Mucosa of stomach (tissue), 1 donor: ENCODE results near the gene CELSR1.
"Not testable (repeated sequence)": the region's sequence is repeated elsewhere in the genome, so short reads cannot be mapped to it uniquely, and the experiment has no call there.

Source experiments
- H3K27me3 ChIP-seq: one replicate; pipeline ENCODE4 v1.7.0; 2013; ENCODE audit warnings: mild to moderate bottlenecking, low read length; ENCODE audit not compliant: control insufficient read depth, insufficient read depth
- H3K36me3 ChIP-seq: one replicate; pipeline ENCODE4 v1.7.0; 2013; ENCODE audit warnings: low read length; ENCODE audit not compliant: control insufficient read depth, insufficient read depth
- H3K4me1 ChIP-seq: one replicate; pipeline ENCODE4 v1.7.0; 2013; ENCODE audit warnings: mild to moderate bottlenecking, low read length; ENCODE audit not compliant: control insufficient read depth, insufficient read depth
- H3K4me3 ChIP-seq: one replicate; pipeline ENCODE4 v1.7.0; 2013; ENCODE audit warnings: low read length
- H3K9ac ChIP-seq: one replicate; pipeline ENCODE4 v1.7.0; 2013; ENCODE audit warnings: mild to moderate bottlenecking, low read length, moderate library complexity
- H3K9me3 ChIP-seq: one replicate; pipeline ENCODE4 v1.7.0; 2013; ENCODE audit warnings: mild to moderate bottlenecking, low read length, moderate library complexity; ENCODE audit not compliant: control insufficient read depth
- donor health status: Pancreatic carcinoma.

CELSR1 gene

GRCh38 chr22:46518542-46519325, 18.7 kb downstream of the CELSR1 start:
- H3K9me3 ChIP-seq, result no peaks in the 10 kb centered on the region
- H3K9ac ChIP-seq, result no peak overlapping the region
- H3K4me1 ChIP-seq, result no peaks in the 10 kb centered on the region
- peaks cover 1% of the 10 kb centered on the region for H3K27me3 ChIP-seq
- no peak overlapping the region for H3K4me3 ChIP-seq
- no peaks in the 10 kb centered on the region for H3K36me3 ChIP-seq

GRCh38 chr22:46518038-46518437, 19.4 kb downstream of the CELSR1 start:
- H3K4me3 ChIP-seq, result no peak overlapping the region
- H3K9me3 ChIP-seq, result no peaks in the 10 kb centered on the region
- no peaks in the 10 kb centered on the region for H3K4me1 ChIP-seq
- H3K9ac ChIP-seq, result no peak overlapping the region
- no peaks in the 10 kb centered on the region for H3K27me3 ChIP-seq
- no peaks in the 10 kb centered on the region for H3K36me3 ChIP-seq

GRCh38 chr22:46517255-46517761, 20.1 kb downstream of the CELSR1 start:
- H3K4me1 ChIP-seq, result no peaks in the 10 kb centered on the region
- H3K4me3 ChIP-seq, result no peak overlapping the region
- no peaks in the 10 kb centered on the region for H3K36me3 ChIP-seq
- no peaks in the 10 kb centered on the region for H3K27me3 ChIP-seq
- no peak overlapping the region for H3K9ac ChIP-seq
- H3K9me3 ChIP-seq, result no peaks in the 10 kb centered on the region

GRCh38 chr22:46516638-46517037, 20.8 kb downstream of the CELSR1 start:
- Histone ChIP-seq H3K4me1 (no peaks in the 10 kb centered on the region), H3K9ac (no peak overlapping the region), H3K27me3 (no peaks in the 10 kb centered on the region), H3K9me3 (no peaks in the 10 kb centered on the region), H3K36me3 (no peaks in the 10 kb centered on the region), H3K4me3 (no peak overlapping the region)

- not testable (repeated sequence) for H3K9ac ChIP-seq, H3K9me3 ChIP-seq, H3K27me3 ChIP-seq, H3K4me3 ChIP-seq, H3K4me1 ChIP-seq, H3K36me3 ChIP-seq
Observed at GRCh38 chr22:46516112-46516487, 21.3 kb downstream of the CELSR1 start.

GRCh38 chr22:46515208-46516111, 22.0 kb downstream of the CELSR1 start:
- no peaks in the 10 kb centered on the region for H3K4me1 ChIP-seq
- H3K9ac ChIP-seq, result no peak overlapping the region
- no peaks in the 10 kb centered on the region for H3K9me3 ChIP-seq
- no peak overlapping the region for H3K4me3 ChIP-seq
- no peaks in the 10 kb centered on the region for H3K27me3 ChIP-seq
- H3K36me3 ChIP-seq, result no peaks in the 10 kb centered on the region

- H3K9me3 ChIP-seq, result no peaks in the 10 kb centered on the region
- H3K9ac ChIP-seq, result no peak overlapping the region
- H3K4me3 ChIP-seq, result no peak overlapping the region
- H3K4me1 ChIP-seq, result no peaks in the 10 kb centered on the region
- H3K27me3 ChIP-seq, result no peaks in the 10 kb centered on the region
- H3K36me3 ChIP-seq, result no peaks in the 10 kb centered on the region
Observed at GRCh38 chr22:46514592-46515207, 22.7 kb downstream of the CELSR1 start.

- H3K4me1 ChIP-seq, result no peaks in the 10 kb centered on the region
- H3K27me3 ChIP-seq, result no peaks in the 10 kb centered on the region
- no peaks in the 10 kb centered on the region for H3K9me3 ChIP-seq
- H3K36me3 ChIP-seq, result no peaks in the 10 kb centered on the region
- H3K9ac ChIP-seq, result no peak overlapping the region
- no peak overlapping the region for H3K4me3 ChIP-seq
Observed at GRCh38 chr22:46513908-46514550, 23.4 kb downstream of the CELSR1 start.

GRCh38 chr22:46512683-46513082, 24.7 kb downstream of the CELSR1 start:
- Histone ChIP-seq H3K9me3 (no peaks in the 10 kb centered on the region), H3K4me1 (no peaks in the 10 kb centered on the region), H3K36me3 (no peaks in the 10 kb centered on the region), H3K4me3 (no peak overlapping the region), H3K27me3 (no peaks in the 10 kb centered on the region), H3K9ac (no peak overlapping the region)

- Histone ChIP-seq H3K4me1 (no peaks in the 10 kb centered on the region), H3K9ac (no peak overlapping the region), H3K4me3 (no peak overlapping the region), H3K36me3 (no peaks in the 10 kb centered on the region), H3K27me3 (no peaks in the 10 kb centered on the region), H3K9me3 (no peaks in the 10 kb centered on the region)
Observed at GRCh38 chr22:46512039-46512370, 25.4 kb downstream of the CELSR1 start.

GRCh38 chr22:46511151-46512038, 26.0 kb downstream of the CELSR1 start:
- Histone ChIP-seq H3K36me3 (no peaks in the 10 kb centered on the region), H3K9ac (no peak overlapping the region), H3K9me3 (no peaks in the 10 kb centered on the region), H3K4me1 (no peaks in the 10 kb centered on the region), H3K27me3 (no peaks in the 10 kb centered on the region), H3K4me3 (no peak overlapping the region)
